Esophagus squamous epithelium (tissue), 4 donors: ENCODE results near the gene TPCN2.

ENCODE experiments used
- POLR2A ChIP-seq, 4 donors: fragments of 450-650 bp; IDR thresholded peaks; one replicate each; pipeline ENCODE4 v1.6.1; 2017; ENCODE audit warnings: antibody characterized with exemption in 4 of 4, mild to moderate bottlenecking in 4 of 4, moderate library complexity in 3 of 4
- TF ChIP-seq, protein P1 (sequence below), 6 experiments: fragments of 450-650 bp in 4 of 6; fragments of 200-600 bp in 2 of 6; sonication (generic) in 2 of 6; IDR thresholded peaks; one replicate each; pipeline ENCODE4 v1.5.1; 2016 to 2019; ENCODE audit warnings: antibody characterized with exemption in 6 of 6, mild to moderate bottlenecking in 4 of 6, moderate library complexity in 4 of 6

DNA sequence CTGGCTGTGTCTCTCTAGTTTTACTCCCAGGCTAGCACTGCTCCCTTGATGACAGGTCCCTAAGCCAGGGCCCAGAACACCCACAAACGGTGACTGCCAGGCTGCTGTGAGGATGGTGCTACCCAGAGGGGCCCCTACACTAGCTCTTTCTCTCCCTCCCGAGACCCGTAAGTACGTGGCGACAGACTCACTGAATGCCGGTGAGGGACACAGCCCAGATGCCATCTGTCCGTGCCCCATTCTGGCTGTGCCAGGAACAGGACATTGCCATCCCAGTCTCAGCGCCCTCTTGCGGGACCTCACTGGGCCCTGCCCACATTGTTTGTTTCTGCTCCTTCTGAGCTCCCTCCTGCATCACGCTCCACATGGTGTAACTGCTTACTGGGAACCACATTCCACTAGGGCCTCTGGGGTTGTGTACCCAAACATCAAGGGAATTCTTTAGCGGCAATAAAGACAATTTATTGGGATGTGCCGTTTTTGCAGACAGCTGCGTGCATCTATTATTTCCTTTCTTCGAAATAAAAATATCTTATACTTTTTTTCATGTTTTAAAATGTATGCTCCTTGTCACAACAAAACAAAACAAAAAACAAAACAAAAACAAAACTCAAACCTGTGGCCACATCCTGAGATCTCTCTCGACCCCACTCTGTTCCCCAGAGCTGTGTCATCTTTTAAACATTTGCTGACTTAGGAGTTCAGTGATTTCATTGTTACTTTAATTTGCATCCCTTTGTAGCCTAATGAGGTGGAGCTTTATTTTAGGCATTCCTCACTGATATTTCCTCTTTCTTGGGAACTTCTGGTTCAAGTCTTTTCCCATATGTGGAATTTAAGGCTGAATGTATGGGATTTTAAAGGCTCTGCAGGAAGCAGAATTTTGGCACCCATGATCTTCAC, 4.4 kb upstream of the TPCN2 start:
- TF ChIP-seq, protein P1, sequence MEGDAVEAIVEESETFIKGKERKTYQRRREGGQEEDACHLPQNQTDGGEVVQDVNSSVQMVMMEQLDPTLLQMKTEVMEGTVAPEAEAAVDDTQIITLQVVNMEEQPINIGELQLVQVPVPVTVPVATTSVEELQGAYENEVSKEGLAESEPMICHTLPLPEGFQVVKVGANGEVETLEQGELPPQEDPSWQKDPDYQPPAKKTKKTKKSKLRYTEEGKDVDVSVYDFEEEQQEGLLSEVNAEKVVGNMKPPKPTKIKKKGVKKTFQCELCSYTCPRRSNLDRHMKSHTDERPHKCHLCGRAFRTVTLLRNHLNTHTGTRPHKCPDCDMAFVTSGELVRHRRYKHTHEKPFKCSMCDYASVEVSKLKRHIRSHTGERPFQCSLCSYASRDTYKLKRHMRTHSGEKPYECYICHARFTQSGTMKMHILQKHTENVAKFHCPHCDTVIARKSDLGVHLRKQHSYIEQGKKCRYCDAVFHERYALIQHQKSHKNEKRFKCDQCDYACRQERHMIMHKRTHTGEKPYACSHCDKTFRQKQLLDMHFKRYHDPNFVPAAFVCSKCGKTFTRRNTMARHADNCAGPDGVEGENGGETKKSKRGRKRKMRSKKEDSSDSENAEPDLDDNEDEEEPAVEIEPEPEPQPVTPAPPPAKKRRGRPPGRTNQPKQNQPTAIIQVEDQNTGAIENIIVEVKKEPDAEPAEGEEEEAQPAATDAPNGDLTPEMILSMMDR (IDR thresholded peaks at IDR 0.05) = peak in 5 of 6 experiments; percentile 29 to 60 (median 41)
- TF ChIP-seq POLR2A (IDR thresholded peaks at IDR 0.05) = no peak
